Activated B cell treated with CpG ODN at 0.5 μM for 24 hours (primary cell): ENCODE measurements around the gene KCNE2. TPM values are rescaled to one million over a fixed set of nuclear protein-coding genes. Genes with fewer than 3 reads are reported as not detected.

Source experiments
- ATAC-seq: fragments of 200-7000 bp; cut with Tn5 transposase; one replicate; pipeline ENCODE4 v1.10.0; 2021; ENCODE audit warnings: low read depth, mild to moderate bottlenecking, moderate library complexity
- CTCF ChIA-PET: fragments of 350-600 bp; sonication (Branson Sonifier 250); formaldehyde crosslinking; loops from one replicate; lab custom pipeline; 2021; ENCODE audit warnings: antibody characterized with exemption; lab: Charles Lee
- POLR2A ChIA-PET: fragments of 350-600 bp; sonication (Branson Sonifier 250); formaldehyde crosslinking; loops from one replicate; lab custom pipeline; 2021; ENCODE audit warnings: antibody characterized with exemption; lab: Charles Lee
- DNase-seq: peaks from one replicate; pipeline ENCODE4 v3.0.0; 2022
- H3K27ac Mint-ChIP-seq: one replicate; pipeline ENCODE4 v1.8.0; 2020; ENCODE audit warnings: mixed read lengths
- H3K27me3 Mint-ChIP-seq: one replicate; pipeline ENCODE4 v1.8.0; 2021; ENCODE audit warnings: mixed read lengths
- H3K36me3 Mint-ChIP-seq: one replicate; pipeline ENCODE4 v1.8.0; 2021; ENCODE audit warnings: low read depth, mixed read lengths
- H3K4me1 Mint-ChIP-seq: one replicate; pipeline ENCODE4 v1.8.0; 2021; ENCODE audit warnings: mixed read lengths
- H3K4me3 Mint-ChIP-seq: one replicate; pipeline ENCODE4 v1.8.0; 2020; ENCODE audit warnings: mild to moderate bottlenecking, mixed read lengths
- H3K9me3 Mint-ChIP-seq: one replicate; pipeline ENCODE4 v1.8.0; 2020; ENCODE audit warnings: mixed read lengths
- CTCF ChIP-seq: fragments of 200-600 bp; IDR thresholded peaks from one replicate; pipeline ENCODE4 v1.8.0; 2022; ENCODE audit warnings: antibody characterized with exemption, mild to moderate bottlenecking
- intact Hi-C: fragments of 100-400 bp; cut with micrococcal nuclease; formaldehyde crosslinking; loops from one replicate; pipeline ENCODE4 v1.15.1; 2024
- total RNA-seq: library from RNA; stranded (reverse); gene quantifications from 2 replicates; pipeline ENCODE4 v1.2.3, GENCODE V29; 2022

KCNE2 gene
- total RNA-seq, 1 donor from 2014 or later: not detected

GRCh38 chr21:34362136-34362444 is 1.7 kb upstream of the KCNE2 start:
- Mint-ChIP-seq H3K9me3 (peaks cover 3% of the 10 kb centered on the region), H3K36me3 (no peaks in the 10 kb centered on the region), H3K4me1 (peaks cover 7% of the 10 kb centered on the region), H3K4me3 (no peak overlapping the region), H3K27ac (no peak overlapping the region), H3K27me3 (peaks cover 14% of the 10 kb centered on the region)
- no peak for DNase-seq
- intact Hi-C loops: loop anchor here (1.0 kb wide), 1 partner anchor 241 kb away; no protein-coding TSS in a partner anchor
- ATAC-seq: peak; percentile 15
- CTCF ChIA-PET: interaction anchor here (0.8 to 3.2 kb wide), 7 partner anchors 14 to 438 kb away, joined by 3 to 16 read pairs (median 7); no protein-coding TSS in a partner anchor
- POLR2A ChIA-PET: no interaction called here
- no peak for TF ChIP-seq CTCF

- CTCF ChIA-PET: interaction anchor here (0.7 to 3.2 kb wide), 8 partner anchors 14 to 806 kb away, joined by 3 to 16 read pairs (median 6); no protein-coding TSS in a partner anchor
- Mint-ChIP-seq H3K27me3 (peaks cover 11% of the 10 kb centered on the region), H3K4me1 (peaks cover 7% of the 10 kb centered on the region), H3K27ac (no peak overlapping the region), H3K4me3 (no peak overlapping the region), H3K9me3 (peaks cover 3% of the 10 kb centered on the region), H3K36me3 (no peaks in the 10 kb centered on the region)
- POLR2A ChIA-PET: no interaction called here
- intact Hi-C loops: loop anchor here (1.0 kb wide), 1 partner anchor 241 kb away; no protein-coding TSS in a partner anchor
- no peak for TF ChIP-seq CTCF
- ATAC-seq: no peak
- DNase-seq: no peak
Observed at GRCh38 chr21:34362670-34363069, 1.1 kb upstream of the KCNE2 start.

- Mint-ChIP-seq H3K4me1 (peaks cover 7% of the 10 kb centered on the region), H3K27me3 (peaks cover 17% of the 10 kb centered on the region), H3K4me3 (no peak overlapping the region), H3K9me3 (no peaks in the 10 kb centered on the region), H3K36me3 (no peaks in the 10 kb centered on the region), H3K27ac (no peak overlapping the region)
- ATAC-seq (no peak), DNase-seq (no peak)
- no peak for TF ChIP-seq CTCF
- ChIA-PET POLR2A (no interaction called here), CTCF (no interaction called here)
- intact Hi-C loops: no loop called here
Observed at GRCh38 chr21:34364921-34365320, 1.1 kb downstream of the KCNE2 start.

- Mint-ChIP-seq H3K4me3 (no peak overlapping the region), H3K36me3 (no peaks in the 10 kb centered on the region), H3K27ac (no peak overlapping the region), H3K9me3 (no peaks in the 10 kb centered on the region), H3K4me1 (peaks cover 7% of the 10 kb centered on the region), H3K27me3 (peaks cover 17% of the 10 kb centered on the region)
- intact Hi-C loops: no loop called here
- DNase-seq (no peak), ATAC-seq (no peak)
- ChIA-PET CTCF (interaction anchor here (1.0 to 3.3 kb wide), 3 partner anchors 17 to 442 kb away, joined by 3 to 15 read pairs (median 4); no protein-coding TSS in a partner anchor), POLR2A (no interaction called here)
- TF ChIP-seq CTCF: no peak
Observed at GRCh38 chr21:34365809-34366208, 2.0 kb downstream of the KCNE2 start.

GRCh38 chr21:34367320-34367935 is 3.6 kb downstream of the KCNE2 start:
- Mint-ChIP-seq H3K27ac (no peak overlapping the region), H3K9me3 (no peaks in the 10 kb centered on the region), H3K4me3 (no peak overlapping the region), H3K4me1 (no peaks in the 10 kb centered on the region), H3K27me3 (peaks cover 11% of the 10 kb centered on the region), H3K36me3 (no peaks in the 10 kb centered on the region)
- ChIA-PET CTCF (interaction anchor here (0.6 to 3.3 kb wide), 9 partner anchors 19 to 1664 kb away, joined by 3 to 15 read pairs (median 4); no protein-coding TSS in a partner anchor), POLR2A (interaction anchor here (0.6 kb wide), 1 partner anchor 666 kb away, joined by 3 read pairs; no protein-coding TSS in a partner anchor)
- no peak for TF ChIP-seq CTCF
- no peak for DNase-seq
- intact Hi-C loops: loop anchor here (1.0 kb wide), 1 partner anchor 263 kb away; no protein-coding TSS in a partner anchor
- peak; percentile 81 for ATAC-seq
